ENCODE results near the gene ACVR1C. TPM values are rescaled to one million over a fixed set of nuclear protein-coding genes. Genes with fewer than 3 reads are reported as not detected.

The ACVR1C gene
- total RNA-seq, 1 donor from 2014 or later, result 1.1 TPM

DNA sequence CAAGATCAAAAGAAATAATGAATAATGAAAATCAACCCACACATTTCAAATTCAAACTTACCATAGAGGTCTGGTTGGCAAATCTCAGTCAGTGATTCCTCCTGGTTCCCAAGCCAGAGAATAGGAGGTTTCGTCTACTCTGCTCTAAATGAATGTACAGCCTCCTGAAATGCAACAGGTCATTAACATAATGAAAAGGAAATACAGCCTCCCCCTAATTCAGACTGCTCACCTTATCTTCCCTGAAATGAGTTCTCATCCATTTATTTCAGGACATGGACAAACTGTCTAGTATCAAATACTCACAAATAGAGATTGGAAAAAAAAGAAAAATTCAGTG, 141.4 kb downstream of the ACVR1C start:
- no peak overlapping the region for H3K4me3 ChIP-seq
- no peak overlapping the region for H3K27ac ChIP-seq
- ATAC-seq (no peak), DNase-seq (no peak)
- H3K4me1 ChIP-seq, result peaks cover 3% of the 10 kb centered on the region
- H3K27me3 ChIP-seq, result no peaks in the 10 kb centered on the region
- no peaks in the 10 kb centered on the region for H3K9me3 ChIP-seq
- H3K36me3 ChIP-seq, result no peaks in the 10 kb centered on the region
- intact Hi-C loops (cut with DNase I), result no loop called here
- TF ChIP-seq, protein P1, sequence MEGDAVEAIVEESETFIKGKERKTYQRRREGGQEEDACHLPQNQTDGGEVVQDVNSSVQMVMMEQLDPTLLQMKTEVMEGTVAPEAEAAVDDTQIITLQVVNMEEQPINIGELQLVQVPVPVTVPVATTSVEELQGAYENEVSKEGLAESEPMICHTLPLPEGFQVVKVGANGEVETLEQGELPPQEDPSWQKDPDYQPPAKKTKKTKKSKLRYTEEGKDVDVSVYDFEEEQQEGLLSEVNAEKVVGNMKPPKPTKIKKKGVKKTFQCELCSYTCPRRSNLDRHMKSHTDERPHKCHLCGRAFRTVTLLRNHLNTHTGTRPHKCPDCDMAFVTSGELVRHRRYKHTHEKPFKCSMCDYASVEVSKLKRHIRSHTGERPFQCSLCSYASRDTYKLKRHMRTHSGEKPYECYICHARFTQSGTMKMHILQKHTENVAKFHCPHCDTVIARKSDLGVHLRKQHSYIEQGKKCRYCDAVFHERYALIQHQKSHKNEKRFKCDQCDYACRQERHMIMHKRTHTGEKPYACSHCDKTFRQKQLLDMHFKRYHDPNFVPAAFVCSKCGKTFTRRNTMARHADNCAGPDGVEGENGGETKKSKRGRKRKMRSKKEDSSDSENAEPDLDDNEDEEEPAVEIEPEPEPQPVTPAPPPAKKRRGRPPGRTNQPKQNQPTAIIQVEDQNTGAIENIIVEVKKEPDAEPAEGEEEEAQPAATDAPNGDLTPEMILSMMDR (IDR thresholded peaks at IDR 0.05), result no peak

- Histone ChIP-seq H3K27me3 (no peaks in the 10 kb centered on the region), H3K27ac (no peak overlapping the region), H3K36me3 (no peaks in the 10 kb centered on the region), H3K4me3 (no peak overlapping the region), H3K4me1 (no peaks in the 10 kb centered on the region), H3K9me3 (no peaks in the 10 kb centered on the region)
- DNase-seq (no peak), ATAC-seq (no peak)
- TF ChIP-seq, protein P1 (IDR thresholded peaks at IDR 0.05), result no peak
- intact Hi-C loops (cut with DNase I), result no loop called here
Observed at GRCh38 chr2:157486596-157487270, 141.9 kb downstream of the ACVR1C start.

DNA sequence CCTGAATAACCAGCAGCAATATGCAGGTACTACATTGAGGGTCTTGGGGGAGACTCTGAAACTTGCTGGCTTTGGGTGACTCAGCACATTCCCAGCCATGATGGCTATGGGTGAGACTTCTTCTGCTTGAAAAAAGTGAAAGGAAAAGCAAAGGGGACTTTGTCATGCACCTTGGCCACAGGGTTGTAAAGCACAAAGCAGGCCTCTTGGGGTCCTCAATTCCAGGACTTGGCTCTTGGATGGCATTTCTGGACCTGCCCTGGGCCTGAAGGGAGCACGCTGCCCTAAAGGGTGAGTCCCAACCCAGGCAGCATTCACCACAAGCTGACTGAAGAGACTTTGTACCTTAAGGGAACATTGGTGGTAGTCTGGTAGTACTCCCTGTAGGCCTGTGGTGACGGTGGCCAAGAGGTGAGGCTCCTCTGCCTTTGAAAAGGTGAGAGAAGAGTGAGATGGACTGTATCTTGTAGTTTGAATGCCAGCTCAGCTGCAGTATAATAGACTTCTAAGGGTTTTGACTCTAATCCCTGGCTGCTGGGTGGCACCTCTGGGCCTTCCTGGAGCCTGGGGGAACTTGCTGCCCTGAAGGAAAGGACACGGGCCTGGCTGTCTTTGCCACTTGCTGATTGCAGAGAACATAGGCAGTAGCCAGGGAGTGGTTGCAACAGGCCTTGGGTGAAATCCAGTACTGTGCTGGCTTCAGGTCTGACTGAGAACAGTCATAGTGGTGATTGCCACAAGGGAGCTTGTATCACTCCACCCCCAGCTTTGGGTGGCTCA, 148.3 kb downstream of the ACVR1C start:
- H3K4me3 ChIP-seq, result no peak overlapping the region
- no peak overlapping the region for H3K27ac ChIP-seq
- intact Hi-C loops (cut with DNase I), result no loop called here
- peak; percentile 70 for DNase-seq
- no peaks in the 10 kb centered on the region for H3K4me1 ChIP-seq
- no peaks in the 10 kb centered on the region for H3K27me3 ChIP-seq
- no peaks in the 10 kb centered on the region for H3K36me3 ChIP-seq
- TF ChIP-seq, protein P1 (IDR thresholded peaks at IDR 0.05), result no peak
- ATAC-seq, result peak; percentile 91
- no peaks in the 10 kb centered on the region for H3K9me3 ChIP-seq

- TF ChIP-seq, protein P1 (IDR thresholded peaks at IDR 0.05), result no peak
- Histone ChIP-seq H3K4me3 (no peak overlapping the region), H3K36me3 (no peaks in the 10 kb centered on the region), H3K27me3 (no peaks in the 10 kb centered on the region), H3K27ac (no peak overlapping the region), H3K4me1 (no peaks in the 10 kb centered on the region), H3K9me3 (no peaks in the 10 kb centered on the region)
- intact Hi-C loops (cut with DNase I), result no loop called here
- ATAC-seq, result peak; percentile 68
- DNase-seq, result no peak
Observed at GRCh38 chr2:157479081-157480027, 149.3 kb downstream of the ACVR1C start.

- TF ChIP-seq, protein P1 (IDR thresholded peaks at IDR 0.05), result no peak
- no peak overlapping the region for H3K4me3 ChIP-seq
- ATAC-seq, result no peak
- intact Hi-C loops (cut with DNase I), result no loop called here
- H3K27me3 ChIP-seq, result no peaks in the 10 kb centered on the region
- no peak overlapping the region for H3K27ac ChIP-seq
- H3K9me3 ChIP-seq, result no peaks in the 10 kb centered on the region
- no peaks in the 10 kb centered on the region for H3K4me1 ChIP-seq
- DNase-seq, result no peak
- H3K36me3 ChIP-seq, result no peaks in the 10 kb centered on the region
Observed at GRCh38 chr2:157477919-157478318, 150.7 kb downstream of the ACVR1C start.
